ENCODE results near the gene CTSS. TPM values are rescaled to one million over a fixed set of nuclear protein-coding genes. Genes with fewer than 3 reads are reported as not detected.
"Not testable (repeated sequence)": the region's sequence is repeated elsewhere in the genome, so short reads cannot be mapped to it uniquely, and the experiment has no call there.

CTSS gene
- total RNA-seq, 1 donor from 2014 or later: 0.81 TPM

DNA sequence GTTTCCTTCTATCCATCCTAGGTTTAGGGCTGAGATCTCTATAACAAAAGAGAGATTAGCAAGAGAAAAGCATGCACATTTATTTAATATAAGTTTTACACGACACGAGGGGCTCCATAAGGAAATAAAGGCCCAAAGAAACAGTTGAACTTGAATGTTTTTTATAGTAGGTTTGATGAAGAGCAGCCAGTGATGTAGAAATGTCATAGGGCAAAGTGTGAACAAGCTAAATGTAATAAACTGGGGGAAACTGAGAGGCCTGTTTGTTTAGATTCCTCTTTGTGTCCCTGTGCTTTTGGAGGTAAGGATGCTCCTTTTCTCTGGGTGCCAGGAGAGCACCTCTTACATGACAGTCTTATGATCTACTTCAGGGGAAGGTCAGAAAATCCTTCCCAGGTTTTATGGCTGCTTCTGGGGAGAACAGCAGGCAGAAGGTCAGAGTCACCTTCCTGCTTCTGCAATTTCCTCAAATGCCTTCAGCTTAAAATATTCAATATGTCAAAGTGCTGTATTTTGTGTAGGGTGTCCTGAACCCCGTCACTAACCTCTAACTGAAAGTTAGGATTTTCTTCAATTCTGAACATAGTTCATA is 35.4 kb downstream of the CTSS start:
- Mint-ChIP-seq H3K36me3 (ENCODE audit: unreplicated experiment) (no peaks in the 10 kb centered on the region), H3K4me1 (ENCODE audit: low read depth, unreplicated experiment) (no peaks in the 10 kb centered on the region), H3K9me3 (ENCODE audit: unreplicated experiment) (no peaks in the 10 kb centered on the region), H3K4me3 (ENCODE audit: unreplicated experiment) (no peak overlapping the region), H3K27me3 (ENCODE audit: unreplicated experiment) (no peaks in the 10 kb centered on the region), H3K27ac (ENCODE audit: unreplicated experiment) (no peak overlapping the region)
- TF ChIP-seq, protein P1, sequence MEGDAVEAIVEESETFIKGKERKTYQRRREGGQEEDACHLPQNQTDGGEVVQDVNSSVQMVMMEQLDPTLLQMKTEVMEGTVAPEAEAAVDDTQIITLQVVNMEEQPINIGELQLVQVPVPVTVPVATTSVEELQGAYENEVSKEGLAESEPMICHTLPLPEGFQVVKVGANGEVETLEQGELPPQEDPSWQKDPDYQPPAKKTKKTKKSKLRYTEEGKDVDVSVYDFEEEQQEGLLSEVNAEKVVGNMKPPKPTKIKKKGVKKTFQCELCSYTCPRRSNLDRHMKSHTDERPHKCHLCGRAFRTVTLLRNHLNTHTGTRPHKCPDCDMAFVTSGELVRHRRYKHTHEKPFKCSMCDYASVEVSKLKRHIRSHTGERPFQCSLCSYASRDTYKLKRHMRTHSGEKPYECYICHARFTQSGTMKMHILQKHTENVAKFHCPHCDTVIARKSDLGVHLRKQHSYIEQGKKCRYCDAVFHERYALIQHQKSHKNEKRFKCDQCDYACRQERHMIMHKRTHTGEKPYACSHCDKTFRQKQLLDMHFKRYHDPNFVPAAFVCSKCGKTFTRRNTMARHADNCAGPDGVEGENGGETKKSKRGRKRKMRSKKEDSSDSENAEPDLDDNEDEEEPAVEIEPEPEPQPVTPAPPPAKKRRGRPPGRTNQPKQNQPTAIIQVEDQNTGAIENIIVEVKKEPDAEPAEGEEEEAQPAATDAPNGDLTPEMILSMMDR (IDR thresholded peaks at IDR 0.05; ENCODE audit: partially characterized antibody, unreplicated experiment): no peak
- no peak for DNase-seq

DNA sequence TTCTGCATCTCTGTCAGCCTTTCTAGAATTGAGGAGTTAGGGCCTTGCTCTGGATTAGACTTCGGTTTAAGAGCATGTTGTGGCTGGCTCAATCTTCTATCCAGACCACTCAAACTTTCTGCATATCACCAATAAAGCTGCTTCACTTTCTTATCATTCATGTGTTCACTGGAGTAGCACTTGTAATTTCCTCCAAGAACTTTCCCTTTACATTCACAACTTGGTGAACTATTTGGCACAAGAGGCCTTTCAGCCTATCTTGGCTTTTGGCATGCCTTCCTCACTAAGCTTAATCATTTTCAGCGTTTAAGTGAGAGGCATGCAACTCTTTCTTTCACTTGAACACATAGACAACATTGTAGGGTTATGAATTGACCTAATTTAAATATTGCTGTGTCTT is 41.2 kb downstream of the CTSS start:
- H3K27ac Mint-ChIP-seq (ENCODE audit: unreplicated experiment): peak overlapping the region; percentile 23
- no peaks in the 10 kb centered on the region for H3K27me3 Mint-ChIP-seq (ENCODE audit: unreplicated experiment)
- TF ChIP-seq, protein P1 (IDR thresholded peaks at IDR 0.05; ENCODE audit: partially characterized antibody, unreplicated experiment): no peak
- H3K4me1 Mint-ChIP-seq (ENCODE audit: low read depth, unreplicated experiment): no peaks in the 10 kb centered on the region
- H3K9me3 Mint-ChIP-seq (ENCODE audit: unreplicated experiment): no peaks in the 10 kb centered on the region
- no peak for DNase-seq
- H3K36me3 Mint-ChIP-seq (ENCODE audit: unreplicated experiment): peaks cover 7% of the 10 kb centered on the region
- no peak overlapping the region for H3K4me3 Mint-ChIP-seq (ENCODE audit: unreplicated experiment)

DNA sequence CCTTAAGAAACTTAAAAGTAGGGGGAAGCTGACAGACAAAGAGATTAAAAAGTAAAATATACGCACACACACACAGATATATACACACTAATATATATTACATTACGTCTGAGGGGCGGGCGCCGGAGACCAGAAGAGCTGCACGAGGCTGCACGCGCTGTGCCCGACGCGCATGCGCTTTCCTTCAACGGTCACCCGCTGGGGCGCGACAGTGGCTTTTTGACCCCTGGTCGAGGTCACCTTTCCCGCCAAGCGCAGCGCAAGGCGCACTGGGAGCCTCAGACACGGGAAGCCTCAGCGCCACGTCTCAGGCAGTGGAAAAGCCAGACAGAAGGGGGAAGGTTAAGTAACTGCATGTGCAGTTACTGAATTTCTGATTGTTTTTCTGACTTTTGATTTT is 44.9 kb downstream of the CTSS start, which contains the start of gene HORMAD1:
Gene HORMAD1, minus strand, starts transcription at position 193 of the 400 bp plus-strand sequence. CDS start 1,390 bp downstream, outside the sequence.
- Mint-ChIP-seq H3K9me3 (ENCODE audit: unreplicated experiment) (no peaks in the 10 kb centered on the region), H3K4me3 (ENCODE audit: unreplicated experiment) (no peak within 1 kb of the TSS), H3K27ac (ENCODE audit: unreplicated experiment) (no peak within 1 kb of the TSS), H3K4me1 (ENCODE audit: low read depth, unreplicated experiment) (no peaks in the 10 kb centered on the region), H3K36me3 (ENCODE audit: unreplicated experiment) (peaks cover 7% of the 10 kb centered on the region), H3K27me3 (ENCODE audit: unreplicated experiment) (no peaks in the 10 kb centered on the region)
- TF ChIP-seq, protein P1 (IDR thresholded peaks at IDR 0.05; ENCODE audit: partially characterized antibody, unreplicated experiment): no peak
- no peak for DNase-seq

DNA sequence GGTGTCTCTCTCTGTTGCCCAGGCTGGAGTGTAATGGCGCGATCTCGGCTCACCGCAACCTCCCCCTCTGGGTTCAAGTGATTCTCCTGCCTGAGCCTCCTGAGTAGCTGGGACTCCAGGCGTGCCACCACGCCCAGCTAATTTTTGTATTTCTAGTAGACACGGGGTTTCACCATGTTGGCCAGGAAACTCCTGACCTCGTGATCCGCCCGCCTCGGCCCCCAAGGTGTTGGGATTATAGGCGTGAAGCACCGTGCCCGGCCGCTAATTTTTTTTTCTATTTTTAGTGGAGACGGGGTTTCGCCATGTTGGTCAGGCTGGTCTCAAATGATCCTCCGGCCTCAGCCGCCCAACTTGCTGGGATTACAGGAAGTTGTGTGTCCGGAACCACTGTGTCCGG is 45.5 kb downstream of the CTSS start:
- H3K4me1 Mint-ChIP-seq (ENCODE audit: low read depth, unreplicated experiment): no peaks in the 10 kb centered on the region
- no peak overlapping the region for H3K4me3 Mint-ChIP-seq (ENCODE audit: unreplicated experiment)
- TF ChIP-seq, protein P1 (IDR thresholded peaks at IDR 0.05; ENCODE audit: partially characterized antibody, unreplicated experiment): no peak
- DNase-seq: no peak
- peaks cover 7% of the 10 kb centered on the region for H3K36me3 Mint-ChIP-seq (ENCODE audit: unreplicated experiment)
- no peaks in the 10 kb centered on the region for H3K27me3 Mint-ChIP-seq (ENCODE audit: unreplicated experiment)
- no peak overlapping the region for H3K27ac Mint-ChIP-seq (ENCODE audit: unreplicated experiment)
- no peaks in the 10 kb centered on the region for H3K9me3 Mint-ChIP-seq (ENCODE audit: unreplicated experiment)

DNA sequence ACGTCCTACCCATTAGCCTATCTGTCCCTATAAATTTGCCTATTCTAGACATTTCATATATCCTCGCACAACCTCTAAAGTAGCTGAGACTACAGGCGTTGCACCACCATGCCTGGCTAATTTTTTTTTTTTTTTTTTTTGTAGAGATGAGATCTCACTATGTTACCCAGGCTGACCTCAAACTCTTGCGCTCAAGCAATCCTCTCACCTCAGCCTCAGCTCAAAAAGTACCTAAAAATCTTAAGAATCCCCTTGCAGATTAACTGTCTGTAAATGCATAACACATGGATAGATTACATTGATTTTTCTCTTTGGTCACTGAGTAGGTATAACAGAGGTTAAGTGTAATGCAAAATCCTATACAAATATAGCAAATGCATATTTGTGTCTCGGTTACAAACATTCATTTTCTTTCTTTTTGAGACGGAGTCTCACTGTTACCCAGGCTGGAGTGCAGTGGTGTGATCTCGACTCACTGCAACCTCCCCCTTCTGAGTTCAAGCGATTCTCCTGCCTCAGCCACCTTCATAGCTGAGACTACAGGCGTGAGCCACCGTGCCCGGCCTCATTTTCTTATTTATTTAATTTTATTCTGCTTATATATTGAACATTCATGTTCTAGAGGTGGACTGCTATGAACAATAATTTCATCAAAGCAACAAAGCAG is 47.2 kb downstream of the CTSS start:
- Mint-ChIP-seq H3K27me3 (ENCODE audit: unreplicated experiment) (no peaks in the 10 kb centered on the region), H3K9me3 (ENCODE audit: unreplicated experiment) (no peaks in the 10 kb centered on the region), H3K36me3 (ENCODE audit: unreplicated experiment) (peaks cover 3% of the 10 kb centered on the region), H3K27ac (ENCODE audit: unreplicated experiment) (no peak overlapping the region), H3K4me3 (ENCODE audit: unreplicated experiment) (no peak overlapping the region), H3K4me1 (ENCODE audit: low read depth, unreplicated experiment) (no peaks in the 10 kb centered on the region)
- no peak for DNase-seq
- TF ChIP-seq, protein P1 (IDR thresholded peaks at IDR 0.05; ENCODE audit: partially characterized antibody, unreplicated experiment): no peak

DNA sequence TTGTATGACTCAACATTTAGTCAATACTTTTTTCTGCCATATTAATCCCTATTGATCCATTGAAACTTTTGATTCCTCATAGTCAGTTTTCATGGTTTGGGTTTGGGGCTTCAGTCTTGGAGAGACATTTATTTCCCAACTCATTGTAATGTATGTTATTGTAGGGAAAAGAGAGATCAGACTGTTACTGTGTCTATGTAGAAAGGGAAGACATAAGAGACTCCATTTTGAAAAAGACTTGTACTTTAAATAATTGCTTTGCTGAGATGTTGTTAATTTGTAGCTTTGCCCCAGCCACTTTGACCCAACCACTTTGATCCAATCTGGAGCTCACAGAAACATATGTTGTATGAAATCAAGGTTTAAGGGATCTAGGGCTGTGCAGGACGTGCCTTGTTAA is 56.5 kb downstream of the CTSS start:
- H3K4me3 Mint-ChIP-seq (ENCODE audit: unreplicated experiment); H3K27ac Mint-ChIP-seq (ENCODE audit: unreplicated experiment); H3K36me3 Mint-ChIP-seq (ENCODE audit: unreplicated experiment); H3K4me1 Mint-ChIP-seq (ENCODE audit: low read depth, unreplicated experiment); H3K27me3 Mint-ChIP-seq (ENCODE audit: unreplicated experiment); DNase-seq; H3K9me3 Mint-ChIP-seq (ENCODE audit: unreplicated experiment): not testable (repeated sequence)

Measured in glutamatergic neuron (in vitro differentiated cells).